GM23248 (cell line): ENCODE results near the gene TSBP1.

Experiments used
- EZH2 ChIP-seq: fragments of 200-600 bp; sonication (generic); IDR thresholded peaks from 2 replicates; pipeline ENCODE4 v1.6.1; 2018; ENCODE audit warnings: antibody characterized with exemption, mild to moderate bottlenecking; ENCODE audit not compliant: insufficient read depth, poor library complexity, severe bottlenecking
- EZH2phosphoT487 ChIP-seq: fragments of 200-600 bp; sonication (generic); IDR thresholded peaks from 2 replicates; pipeline ENCODE4 v1.6.1; 2018; ENCODE audit warnings: antibody characterized with exemption, moderate library complexity, mild to moderate bottlenecking, low read depth; ENCODE audit not compliant: insufficient read depth

DNA sequence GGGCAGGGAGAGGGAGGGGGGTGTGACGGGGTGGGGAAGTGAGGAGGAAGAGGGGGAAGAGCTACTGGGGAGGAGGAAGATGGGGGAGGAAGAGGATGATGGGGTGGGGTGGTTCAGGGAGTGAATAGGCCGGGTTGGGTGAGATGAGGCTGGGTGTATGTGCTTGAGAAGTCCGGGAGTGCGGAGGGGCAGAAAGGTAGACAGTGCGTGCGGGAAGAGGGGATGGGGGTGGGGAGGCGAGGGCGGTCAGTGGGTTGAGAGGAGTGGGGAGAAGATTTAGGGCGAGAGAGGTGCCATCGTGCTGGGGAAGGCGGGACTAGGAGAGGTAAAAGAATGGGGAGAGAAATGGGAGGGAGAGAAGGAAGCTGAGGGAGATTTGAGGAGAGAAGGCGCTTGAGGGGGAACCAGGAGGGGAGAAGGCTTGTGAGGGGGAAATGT is 116.9 kb downstream of the TSBP1 start:
- TF ChIP-seq EZH2phosphoT487 (no peak), EZH2 (no peak)
